GM12864 (cell line): ENCODE results near the gene MYBPHL.
A peak's percentile ranks its signal among the peaks of the same experiment; 100 is the strongest.

Source experiments
- DNase-seq: peaks from one replicate; pipeline ENCODE4 v3.0.0-alpha.2; 2011; ENCODE audit warnings: low read depth
- H3K4me3 ChIP-seq: 2 replicates; pipeline ENCODE4 v1.5.1; 2011; ENCODE audit warnings: mild to moderate bottlenecking, low read depth, low read length, control low read depth
- TF ChIP-seq, protein P1 (sequence below): IDR thresholded peaks from 2 replicates; pipeline ENCODE4 v1.5.1; 2011; ENCODE audit warnings: low read depth, mild to moderate bottlenecking, moderate library complexity, low read length, control low read depth, inconsistent platforms; ENCODE audit errors: missing control alignments

MYBPHL gene

GRCh38 chr1:109251277-109252166 lies 55.3 kb downstream of the MYBPHL start:
- no peak overlapping the region for H3K4me3 ChIP-seq
- TF ChIP-seq, protein P1, sequence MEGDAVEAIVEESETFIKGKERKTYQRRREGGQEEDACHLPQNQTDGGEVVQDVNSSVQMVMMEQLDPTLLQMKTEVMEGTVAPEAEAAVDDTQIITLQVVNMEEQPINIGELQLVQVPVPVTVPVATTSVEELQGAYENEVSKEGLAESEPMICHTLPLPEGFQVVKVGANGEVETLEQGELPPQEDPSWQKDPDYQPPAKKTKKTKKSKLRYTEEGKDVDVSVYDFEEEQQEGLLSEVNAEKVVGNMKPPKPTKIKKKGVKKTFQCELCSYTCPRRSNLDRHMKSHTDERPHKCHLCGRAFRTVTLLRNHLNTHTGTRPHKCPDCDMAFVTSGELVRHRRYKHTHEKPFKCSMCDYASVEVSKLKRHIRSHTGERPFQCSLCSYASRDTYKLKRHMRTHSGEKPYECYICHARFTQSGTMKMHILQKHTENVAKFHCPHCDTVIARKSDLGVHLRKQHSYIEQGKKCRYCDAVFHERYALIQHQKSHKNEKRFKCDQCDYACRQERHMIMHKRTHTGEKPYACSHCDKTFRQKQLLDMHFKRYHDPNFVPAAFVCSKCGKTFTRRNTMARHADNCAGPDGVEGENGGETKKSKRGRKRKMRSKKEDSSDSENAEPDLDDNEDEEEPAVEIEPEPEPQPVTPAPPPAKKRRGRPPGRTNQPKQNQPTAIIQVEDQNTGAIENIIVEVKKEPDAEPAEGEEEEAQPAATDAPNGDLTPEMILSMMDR = no peak
- DNase-seq = no peak

GRCh38 chr1:109250454-109251276 lies 56.1 kb downstream of the MYBPHL start:
- H3K4me3 ChIP-seq = no peak overlapping the region
- no peak for DNase-seq
- TF ChIP-seq, protein P1 = no peak

GRCh38 chr1:109249654-109250401 lies 57.0 kb downstream of the MYBPHL start:
- DNase-seq = no peak
- peak overlapping the region; percentile 47; the same call in 1 of the 2 replicates for H3K4me3 ChIP-seq
- TF ChIP-seq, protein P1 = no peak

- no peak for DNase-seq
- TF ChIP-seq, protein P1 = no peak
Measured at GRCh38 chr1:109248797-109249629, 57.8 kb downstream of the MYBPHL start, which contains the start of gene CELSR2. CELSR2 (plus strand) TSS chr1:109249539; CDS start chr1:109250080, 541 bp downstream.

DNA sequence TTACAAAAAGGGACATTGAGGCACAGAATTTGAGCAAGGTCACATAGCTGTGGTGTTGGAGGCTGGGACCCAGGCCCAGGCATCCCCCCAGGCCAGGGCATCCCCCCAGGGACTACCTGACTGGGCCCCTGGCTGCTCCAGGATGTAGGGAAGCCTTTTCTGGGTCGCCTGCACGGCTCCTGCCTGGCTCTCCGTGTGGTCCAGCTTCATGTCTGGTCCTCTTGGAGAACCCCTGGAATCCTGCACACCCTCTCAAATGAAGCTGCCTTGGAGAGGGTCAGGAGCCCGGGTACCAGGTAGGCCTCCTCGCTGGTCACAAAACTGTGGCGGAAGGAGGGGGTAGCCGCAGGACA lies 58.4 kb downstream of the MYBPHL start:
- TF ChIP-seq, protein P1 = no peak
- H3K4me3 ChIP-seq = no peak overlapping the region
- DNase-seq = no peak

More at GRCh38 chr1:109248797-109249629, 57.8 kb downstream of the MYBPHL start, which contains the start of gene CELSR2:
- peak within 1 kb of the TSS; percentile 47; the same call in 1 of the 2 replicates for H3K4me3 ChIP-seq
